Measurements from ENCODE around the gene SH2B2. TPM values are rescaled to one million over a fixed set of nuclear protein-coding genes. Genes with fewer than 3 reads are reported as not detected.
A peak's percentile ranks its signal among the peaks of the same experiment; 100 is the strongest.
"Not testable (repeated sequence)": the region's sequence is repeated elsewhere in the genome, so short reads cannot be mapped to it uniquely, and the experiment has no call there.

The SH2B2 gene
- total RNA-seq, 3 donors from 2014 or later (not counting 1 experiment from before 2014, with no cell fraction given), result 1.6 to 2.9 (median 2.0) TPM

- peaks cover 13 to 17% of the 10 kb centered on the region in 2 donors for H3K27me3 Mint-ChIP-seq (ENCODE audit: low read depth in 2 of 2)
These were observed 37.2 kb downstream of the SH2B2 start for GRCh38 chr7:102323914-102324195.

GRCh38 chr7:102325106-102325505, 38.4 kb downstream of the SH2B2 start:
- 93% methylated on average over 9 of the region's 11 CpGs for WGBS (ENCODE audit: insufficient coverage)

More at GRCh38 chr7:102323914-102324195, 37.2 kb downstream of the SH2B2 start:
- Mint-ChIP-seq H3K27ac (no peak overlapping the region), H3K4me3 (no peak overlapping the region), H3K9me3 (no peaks in the 10 kb centered on the region), H3K36me3 (no peaks in the 10 kb centered on the region), H3K4me1 (peaks cover 0 to under 1% of the 10 kb centered on the region in 2 donors)
- Histone ChIP-seq H3K36me3 (ENCODE audit: control insufficient read depth, insufficient read depth, low read length) (no peaks in the 10 kb centered on the region), H3K4me3 (ENCODE audit: low read length) (no peak overlapping the region), H3K9me3 (ENCODE audit: control insufficient read depth, insufficient read depth, low read length) (no peaks in the 10 kb centered on the region), H3K27ac (ENCODE audit: low read length) (no peak overlapping the region), H3K27me3 (ENCODE audit: control insufficient read depth, insufficient read depth, low read length) (no peaks in the 10 kb centered on the region), H3K4me1 (ENCODE audit: control insufficient read depth, insufficient read depth, low read length) (no peaks in the 10 kb centered on the region)
- no peak for TF ChIP-seq CTCF (IDR thresholded peaks at IDR 0.05)
- DNase-seq (no peak), ATAC-seq (no peak)
- intact Hi-C loops (cut with micrococcal nuclease), result no loop called here
- WGBS (ENCODE audit: insufficient coverage), result 92% methylated on average over 5 of the region's 5 CpGs

GRCh38 chr7:102326157-102326889, 39.7 kb downstream of the SH2B2 start:
- H3K9me3 Mint-ChIP-seq, result no peaks in the 10 kb centered on the region
- Histone ChIP-seq H3K9me3 (ENCODE audit: control insufficient read depth, insufficient read depth, low read length) (no peaks in the 10 kb centered on the region), H3K27me3 (ENCODE audit: control insufficient read depth, insufficient read depth, low read length) (no peaks in the 10 kb centered on the region), H3K36me3 (ENCODE audit: control insufficient read depth, insufficient read depth, low read length) (no peaks in the 10 kb centered on the region), H3K27ac (ENCODE audit: low read length) (no peak overlapping the region), H3K4me3 (ENCODE audit: low read length) (no peak overlapping the region), H3K4me1 (ENCODE audit: control insufficient read depth, insufficient read depth, low read length) (no peaks in the 10 kb centered on the region)
- ATAC-seq (no peak), DNase-seq (no peak)
- H3K4me1 Mint-ChIP-seq, result peaks cover 0 to 6% of the 10 kb centered on the region in 2 donors
- no peaks in the 10 kb centered on the region for H3K36me3 Mint-ChIP-seq
- H3K4me3 Mint-ChIP-seq, result no peak overlapping the region
- WGBS (ENCODE audit: insufficient coverage), result 91% methylated on average over 11 of the region's 11 CpGs
- peaks cover 13 to 17% of the 10 kb centered on the region in 2 donors for H3K27me3 Mint-ChIP-seq (ENCODE audit: low read depth in 2 of 2)
- H3K27ac Mint-ChIP-seq, result no peak overlapping the region
- no peak for TF ChIP-seq CTCF (IDR thresholded peaks at IDR 0.05)
- intact Hi-C loops (cut with micrococcal nuclease), result no loop called here

More at GRCh38 chr7:102325106-102325505, 38.4 kb downstream of the SH2B2 start:
- H3K9me3 ChIP-seq (ENCODE audit: control insufficient read depth, insufficient read depth, low read length); H3K27ac ChIP-seq (ENCODE audit: low read length); H3K36me3 Mint-ChIP-seq; H3K4me1 Mint-ChIP-seq; intact Hi-C loops (cut with micrococcal nuclease); H3K27me3 ChIP-seq (ENCODE audit: control insufficient read depth, insufficient read depth, low read length); DNase-seq; H3K36me3 ChIP-seq (ENCODE audit: control insufficient read depth, insufficient read depth, low read length); H3K4me3 ChIP-seq (ENCODE audit: low read length); ATAC-seq; H3K27ac Mint-ChIP-seq; H3K4me1 ChIP-seq (ENCODE audit: control insufficient read depth, insufficient read depth, low read length); H3K4me3 Mint-ChIP-seq; H3K9me3 Mint-ChIP-seq: not testable (repeated sequence)
- peaks cover 13 to 17% of the 10 kb centered on the region in 2 donors for H3K27me3 Mint-ChIP-seq (ENCODE audit: low read depth in 2 of 2)

GRCh38 chr7:102327183-102327582, 40.5 kb downstream of the SH2B2 start:
- H3K36me3 Mint-ChIP-seq; H3K27ac ChIP-seq (ENCODE audit: low read length); H3K27ac Mint-ChIP-seq; H3K4me3 Mint-ChIP-seq; ATAC-seq; H3K36me3 ChIP-seq (ENCODE audit: control insufficient read depth, insufficient read depth, low read length); H3K4me1 ChIP-seq (ENCODE audit: control insufficient read depth, insufficient read depth, low read length); DNase-seq; H3K9me3 Mint-ChIP-seq; intact Hi-C loops (cut with micrococcal nuclease); H3K9me3 ChIP-seq (ENCODE audit: control insufficient read depth, insufficient read depth, low read length); H3K4me3 ChIP-seq (ENCODE audit: low read length); H3K4me1 Mint-ChIP-seq; H3K27me3 ChIP-seq (ENCODE audit: control insufficient read depth, insufficient read depth, low read length): not testable (repeated sequence)
- WGBS (ENCODE audit: insufficient coverage), result 98% methylated on average over 5 of the region's 6 CpGs
- H3K27me3 Mint-ChIP-seq (ENCODE audit: low read depth in 2 of 2), result peaks cover 13% of the 10 kb centered on the region in 2 donors

- H3K9me3 Mint-ChIP-seq; H3K9me3 ChIP-seq (ENCODE audit: control insufficient read depth, insufficient read depth, low read length); H3K4me1 ChIP-seq (ENCODE audit: control insufficient read depth, insufficient read depth, low read length); ATAC-seq; H3K4me3 ChIP-seq (ENCODE audit: low read length); DNase-seq; intact Hi-C loops (cut with micrococcal nuclease); H3K4me1 Mint-ChIP-seq; H3K4me3 Mint-ChIP-seq; H3K27me3 ChIP-seq (ENCODE audit: control insufficient read depth, insufficient read depth, low read length); H3K27ac ChIP-seq (ENCODE audit: low read length); H3K36me3 ChIP-seq (ENCODE audit: control insufficient read depth, insufficient read depth, low read length); H3K36me3 Mint-ChIP-seq: not testable (repeated sequence)
- Mint-ChIP-seq H3K27ac (peak overlapping the region in 1 of 2 donors; percentile 40), H3K27me3 (ENCODE audit: low read depth in 2 of 2) (peaks cover 11 to 13% of the 10 kb centered on the region in 2 donors)
- 80% methylated on average over 2 of the region's 5 CpGs for WGBS (ENCODE audit: insufficient coverage)
These were observed 42.2 kb downstream of the SH2B2 start for GRCh38 chr7:102328863-102329262.

- H3K36me3 ChIP-seq (ENCODE audit: control insufficient read depth, insufficient read depth, low read length); ATAC-seq; H3K4me1 Mint-ChIP-seq; H3K4me3 Mint-ChIP-seq; H3K4me3 ChIP-seq (ENCODE audit: low read length); H3K9me3 ChIP-seq (ENCODE audit: control insufficient read depth, insufficient read depth, low read length); DNase-seq; H3K27me3 ChIP-seq (ENCODE audit: control insufficient read depth, insufficient read depth, low read length); H3K27ac ChIP-seq (ENCODE audit: low read length); intact Hi-C loops (cut with micrococcal nuclease); H3K4me1 ChIP-seq (ENCODE audit: control insufficient read depth, insufficient read depth, low read length); H3K36me3 Mint-ChIP-seq; H3K9me3 Mint-ChIP-seq: not testable (repeated sequence)
- H3K27ac Mint-ChIP-seq, result peak overlapping the region in 1 of 2 donors; percentile 40
- WGBS (ENCODE audit: insufficient coverage), result 83% methylated on average over 5 of the region's 9 CpGs
- H3K27me3 Mint-ChIP-seq (ENCODE audit: low read depth in 2 of 2), result peaks cover 8 to 13% of the 10 kb centered on the region in 2 donors
These were observed 42.7 kb downstream of the SH2B2 start for GRCh38 chr7:102329366-102329765.
